Measurements from ENCODE around the gene MAP2K3.
"Not testable (repeated sequence)": the region's sequence is repeated elsewhere in the genome, so short reads cannot be mapped to it uniquely, and the experiment has no call there.

Gene MAP2K3

GRCh38 chr17:21297597-21297996, 13.1 kb downstream of the MAP2K3 start:
- no peak for DNase-seq

- no peak for DNase-seq
These were observed 13.8 kb downstream of the MAP2K3 start for GRCh38 chr17:21298056-21298982.

GRCh38 chr17:21298983-21299519, 14.5 kb downstream of the MAP2K3 start:
- DNase-seq: no peak

- no peak for DNase-seq
These were observed 15.6 kb downstream of the MAP2K3 start for GRCh38 chr17:21299981-21300600.

- no peak for DNase-seq
These were observed 16.4 kb downstream of the MAP2K3 start for GRCh38 chr17:21300601-21301571.

GRCh38 chr17:21301593-21302550, 17.4 kb downstream of the MAP2K3 start:
- DNase-seq: no peak

GRCh38 chr17:21302711-21303425, 18.4 kb downstream of the MAP2K3 start:
- no peak for DNase-seq

- no peak for DNase-seq
These were observed 19.0 kb downstream of the MAP2K3 start for GRCh38 chr17:21303441-21304065.

- DNase-seq: no peak
These were observed 19.6 kb downstream of the MAP2K3 start for GRCh38 chr17:21304091-21304490.

- not testable (repeated sequence) for DNase-seq
These were observed 20.1 kb downstream of the MAP2K3 start for GRCh38 chr17:21304551-21305151.

- DNase-seq: not testable (repeated sequence)
These were observed 21.1 kb downstream of the MAP2K3 start for GRCh38 chr17:21305431-21306180.

- not testable (repeated sequence) for DNase-seq
These were observed 22.2 kb downstream of the MAP2K3 start for GRCh38 chr17:21306611-21307272.

GRCh38 chr17:21307273-21307625, 22.7 kb downstream of the MAP2K3 start:
- DNase-seq: not testable (repeated sequence)

GRCh38 chr17:21308931-21309381, 24.4 kb downstream of the MAP2K3 start:
- not testable (repeated sequence) for DNase-seq

- DNase-seq: not testable (repeated sequence)
These were observed 25.7 kb downstream of the MAP2K3 start for GRCh38 chr17:21310061-21310765.

GRCh38 chr17:21310766-21311602, 26.5 kb downstream of the MAP2K3 start:
- DNase-seq: not testable (repeated sequence)

- no peak for DNase-seq
These were observed 28.8 kb downstream of the MAP2K3 start for GRCh38 chr17:21313320-21313719.
